DMS 273 treated with DMSO at 0.1 percent for 48 hours (cell line): ENCODE measurements around the gene GK.
"Not testable (repeated sequence)": the region's sequence is repeated elsewhere in the genome, so short reads cannot be mapped to it uniquely, and the experiment has no call there.

Source experiments
- DNase-seq: peaks from one replicate; lab custom pipeline; 2025; lab: John Stamatoyannopoulos, UW

GK gene

DNA sequence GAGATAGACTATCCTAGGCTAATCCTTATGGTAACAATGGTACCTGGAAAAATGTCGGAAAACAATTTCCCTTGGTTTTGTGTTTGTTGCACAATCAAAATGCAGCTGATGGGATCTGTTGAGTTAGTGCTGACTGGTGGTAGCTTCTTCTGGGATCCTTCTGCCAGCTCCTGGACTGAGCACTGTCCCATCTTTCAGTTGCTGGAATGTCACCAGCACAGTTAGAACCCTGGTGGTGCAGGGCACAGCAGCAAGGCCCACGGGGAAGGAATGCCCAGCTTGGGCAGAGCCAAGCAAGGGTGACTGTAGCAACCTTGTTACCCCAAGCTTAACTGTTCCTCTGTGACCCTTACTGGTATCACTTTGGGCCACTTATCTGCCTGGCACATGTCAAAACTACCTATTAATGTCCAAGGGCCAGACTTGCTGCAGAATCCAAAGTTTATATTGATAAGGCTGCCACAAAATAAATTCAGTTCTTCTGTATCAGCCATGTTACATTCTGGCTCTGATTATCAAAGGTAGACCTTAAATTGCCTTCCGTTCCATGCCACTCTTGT lies 53.1 kb downstream of the GK start:
- no peak for DNase-seq

DNA sequence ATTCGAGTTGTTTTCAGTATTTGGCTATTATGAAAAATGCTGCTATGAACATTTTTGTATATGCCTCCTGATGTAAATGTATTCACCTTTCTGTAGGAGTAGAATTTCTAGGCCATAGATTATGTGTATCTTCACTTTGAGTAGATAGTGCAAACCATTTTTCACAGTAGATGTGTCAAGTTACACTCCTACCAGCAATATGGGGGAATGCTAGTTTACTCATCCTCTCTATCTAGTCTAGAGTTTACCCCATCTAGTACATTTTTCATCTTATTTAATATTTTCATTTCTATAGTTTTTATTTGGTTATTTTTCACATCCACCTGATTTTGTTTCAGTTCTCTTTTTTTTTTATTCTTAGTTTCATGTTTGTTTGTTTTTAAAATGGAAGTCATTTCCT lies 59.0 kb downstream of the GK start:
- no peak for DNase-seq

DNA sequence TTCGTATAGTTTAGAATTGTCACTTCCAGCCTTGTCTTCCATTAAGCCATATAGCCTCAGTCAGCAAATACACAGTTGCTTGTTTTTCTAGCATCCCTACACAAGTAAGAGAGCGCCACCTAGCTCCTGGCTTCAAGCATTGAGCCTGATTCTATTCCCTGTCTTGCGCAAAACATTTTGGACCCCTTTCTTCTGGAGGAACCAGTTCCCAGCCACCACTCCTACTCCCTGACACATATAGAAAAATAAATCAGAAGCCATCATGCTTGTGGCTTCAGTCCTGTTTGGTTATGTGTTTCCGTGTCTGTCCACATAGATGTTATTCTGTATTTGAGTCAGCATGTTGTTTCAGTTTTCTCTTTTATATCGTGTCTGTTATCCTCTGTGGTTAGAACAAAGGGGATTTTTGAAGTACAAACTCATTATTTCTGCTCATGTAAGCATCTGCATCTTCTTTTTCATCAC lies 59.9 kb downstream of the GK start:
- no peak for DNase-seq

DNA sequence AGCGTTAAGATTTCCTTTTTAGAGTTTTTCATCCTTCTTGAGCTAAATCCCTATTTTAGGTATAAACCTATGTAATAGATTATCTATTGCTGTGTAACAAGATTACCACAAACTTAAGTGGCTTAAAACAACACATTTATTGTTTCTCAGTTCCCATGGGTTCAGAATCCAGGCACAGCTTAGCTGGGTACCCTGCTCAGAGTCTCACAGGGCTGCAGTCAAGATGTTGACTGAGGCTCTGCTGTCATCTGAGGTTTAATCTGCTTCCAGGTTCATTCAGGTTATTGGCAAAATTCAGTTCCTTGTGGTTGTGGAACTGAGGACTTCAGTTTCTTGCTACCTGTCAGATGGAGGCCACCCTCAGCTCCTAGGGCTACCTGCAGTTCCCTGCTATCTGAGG lies 60.9 kb downstream of the GK start:
- no peak for DNase-seq

DNA sequence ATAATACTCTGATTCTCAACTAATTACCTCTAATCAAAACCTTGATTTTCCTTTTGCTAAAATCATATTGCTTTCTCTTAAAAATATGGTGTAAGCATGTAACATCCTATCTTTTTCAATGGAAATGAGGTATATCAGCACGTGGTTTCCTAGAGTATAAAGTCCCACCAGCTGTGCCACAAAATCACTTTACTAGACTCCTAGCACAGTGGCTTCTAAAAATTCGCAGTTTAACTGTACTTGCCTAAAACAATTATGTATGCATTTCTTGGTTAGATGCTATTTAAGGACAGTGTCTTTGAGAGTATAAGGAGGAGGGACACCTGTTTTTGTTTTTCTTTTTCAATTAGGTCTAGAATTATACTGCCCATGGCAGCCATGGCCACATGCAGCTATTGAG lies 62.8 kb downstream of the GK start:
- no peak for DNase-seq

DNA sequence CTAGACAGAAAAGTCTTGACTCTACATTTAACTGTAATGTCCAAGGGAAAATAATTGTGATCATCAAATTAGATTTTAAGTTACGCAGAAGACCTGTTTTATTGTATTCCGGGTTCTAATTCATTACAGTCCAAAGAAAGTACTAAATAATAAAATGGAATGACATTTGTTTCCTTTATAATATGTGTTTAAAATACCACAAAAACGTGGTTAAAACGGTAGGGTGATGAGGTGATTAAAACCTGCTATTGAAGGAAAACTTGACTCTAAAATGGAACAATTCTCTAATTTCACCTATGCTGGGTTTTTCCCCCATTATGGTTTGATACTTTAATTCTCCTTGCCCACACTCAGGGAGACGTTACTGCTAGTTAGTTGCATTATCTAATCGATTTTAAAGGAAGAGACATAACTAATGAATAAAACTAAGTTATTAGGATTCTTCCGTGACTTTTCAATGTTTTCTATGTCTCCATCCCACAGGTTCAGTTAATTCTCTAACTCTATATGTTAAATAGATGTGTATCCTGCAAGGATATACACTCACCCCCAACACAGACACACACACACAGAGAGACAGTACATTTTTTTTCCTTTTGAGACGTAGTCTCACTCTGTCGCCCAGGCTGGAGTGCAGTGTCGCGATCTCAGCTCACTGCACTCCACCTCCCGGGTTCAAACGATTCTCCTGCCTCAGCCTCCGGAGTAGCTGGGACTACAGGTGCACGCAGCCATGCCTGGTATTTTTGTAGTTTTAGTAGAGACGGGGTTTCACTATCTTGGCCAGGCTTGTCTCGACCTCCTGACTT lies 80.8 kb downstream of the GK start:
- DNase-seq, result no peak

DNA sequence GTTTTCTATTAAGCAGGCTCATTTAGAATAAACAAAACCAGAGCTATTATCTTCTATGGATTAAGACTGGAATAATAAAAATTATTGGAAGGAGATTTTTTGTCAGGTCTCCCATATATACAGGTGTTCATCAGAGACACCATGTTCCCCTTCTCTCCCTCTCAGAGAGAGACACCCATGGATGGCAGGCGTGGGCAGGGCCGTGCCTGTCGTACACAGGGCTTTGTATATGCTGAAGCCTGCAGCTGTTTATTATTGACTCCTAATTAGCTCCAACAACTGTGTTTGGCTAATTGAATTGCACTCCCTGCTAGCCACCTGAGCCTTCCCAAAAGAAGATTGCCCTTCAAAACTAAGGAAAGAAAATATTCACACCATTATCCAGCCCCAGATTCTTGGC lies 81.6 kb downstream of the GK start:
- DNase-seq, result no peak

DNA sequence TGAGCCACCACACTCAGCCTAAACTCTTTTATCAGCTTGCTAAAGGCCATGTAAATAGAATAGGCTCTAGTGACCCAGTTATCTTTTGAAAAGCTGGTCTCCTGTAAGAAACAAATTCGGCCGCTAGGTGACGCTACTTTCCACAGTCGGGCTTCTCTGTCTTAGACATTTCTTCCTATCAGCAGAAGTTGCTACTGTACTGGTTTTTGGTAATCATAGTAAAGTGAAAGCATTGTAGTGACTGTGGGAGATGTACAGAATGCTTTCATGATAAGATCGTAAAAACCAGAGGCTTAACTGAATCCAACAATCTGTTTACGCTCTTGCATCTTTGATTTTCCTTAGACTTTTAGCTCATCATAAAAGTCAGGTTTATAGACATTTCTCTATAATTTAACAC lies 82.6 kb downstream of the GK start:
- DNase-seq, result peak; percentile 4

DNA sequence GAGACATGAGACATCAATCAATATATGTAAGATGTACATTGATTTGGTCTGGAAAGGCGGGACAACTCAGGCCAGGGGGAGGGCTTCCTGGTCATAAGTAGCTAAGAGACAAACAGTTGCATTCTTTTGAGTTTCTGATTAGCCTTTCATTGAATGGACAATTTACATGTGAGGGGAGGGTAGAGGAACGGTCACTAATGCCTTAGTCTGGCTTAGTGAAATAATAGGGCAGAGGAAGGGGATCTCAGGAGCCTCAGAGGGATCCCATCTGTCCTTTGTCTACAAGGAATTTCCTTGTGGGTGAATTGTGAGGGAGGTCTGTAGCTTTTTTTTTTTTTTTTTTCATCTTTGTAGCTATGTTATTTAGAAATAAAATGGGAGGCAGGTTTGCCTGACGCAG lies 88.3 kb downstream of the GK start:
- no peak for DNase-seq

DNA sequence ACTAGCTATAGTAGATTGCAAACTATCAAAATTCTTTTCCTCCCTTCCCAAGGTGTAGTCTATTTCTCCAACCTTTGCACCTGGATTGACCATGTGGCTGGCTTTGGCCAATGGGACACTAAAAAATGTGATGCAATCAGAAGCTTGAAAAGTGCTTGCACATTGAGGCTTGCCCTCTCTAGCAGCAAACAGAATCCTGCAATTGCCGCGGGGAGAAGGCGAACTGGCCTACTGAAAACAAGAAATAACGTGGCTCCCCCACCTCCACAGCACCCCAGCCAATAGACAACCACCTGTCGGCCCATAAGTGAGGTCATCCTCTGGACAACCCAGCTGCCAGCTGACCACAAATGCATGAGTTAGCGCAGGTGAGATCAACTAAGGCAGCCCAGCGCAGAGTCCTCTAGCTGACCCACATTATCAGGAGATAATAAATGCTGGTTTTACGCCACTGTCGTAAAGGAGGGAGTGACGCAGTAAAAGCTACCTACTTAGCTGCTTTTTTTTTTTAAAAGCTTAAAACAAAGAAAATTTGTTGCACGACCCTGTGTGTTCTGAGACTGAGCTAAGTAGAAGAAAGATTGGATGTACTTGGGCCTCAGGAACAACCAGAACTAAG lies 95.2 kb downstream of the GK start:
- no peak for DNase-seq

DNA sequence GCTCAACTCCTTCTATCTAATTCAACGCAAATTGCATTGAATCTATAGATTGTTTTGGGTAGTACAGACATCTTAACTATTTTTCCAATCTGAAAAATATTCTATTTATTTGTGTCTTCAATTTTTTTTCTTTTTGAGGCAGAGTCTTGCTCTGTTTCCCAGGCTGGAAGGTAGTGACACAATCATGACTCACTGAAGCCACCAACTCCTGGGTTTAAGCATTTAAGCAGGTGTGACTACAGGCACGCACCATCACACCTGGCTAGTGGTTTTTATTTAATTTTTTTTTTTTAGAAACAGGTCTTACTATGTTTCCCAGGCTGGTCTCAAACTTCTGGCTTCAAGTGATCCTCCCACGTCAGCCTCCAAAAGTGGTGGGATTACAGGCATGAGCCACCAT lies 98.3 kb downstream of the GK start:
- DNase-seq, result no peak

DNA sequence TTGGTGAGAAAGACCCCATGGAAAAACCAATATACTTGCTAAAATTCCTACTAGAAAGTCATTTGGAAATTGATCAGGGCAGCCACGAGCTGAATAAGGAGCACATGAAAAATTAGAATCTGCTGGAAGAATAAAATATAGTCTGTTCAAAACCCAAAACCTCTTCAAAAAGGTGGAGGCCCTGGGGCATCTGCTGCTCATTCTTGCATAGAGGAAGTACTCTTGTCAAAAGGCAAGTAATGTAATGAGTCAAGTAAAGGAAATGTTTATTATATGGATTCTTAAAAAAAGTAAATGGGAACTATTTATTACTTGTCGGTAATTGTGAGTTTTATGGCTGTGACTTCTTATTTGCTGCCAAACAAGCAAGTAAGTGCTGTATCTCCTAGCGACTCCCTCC lies 109.5 kb downstream of the GK start:
- DNase-seq, result no peak

DNA sequence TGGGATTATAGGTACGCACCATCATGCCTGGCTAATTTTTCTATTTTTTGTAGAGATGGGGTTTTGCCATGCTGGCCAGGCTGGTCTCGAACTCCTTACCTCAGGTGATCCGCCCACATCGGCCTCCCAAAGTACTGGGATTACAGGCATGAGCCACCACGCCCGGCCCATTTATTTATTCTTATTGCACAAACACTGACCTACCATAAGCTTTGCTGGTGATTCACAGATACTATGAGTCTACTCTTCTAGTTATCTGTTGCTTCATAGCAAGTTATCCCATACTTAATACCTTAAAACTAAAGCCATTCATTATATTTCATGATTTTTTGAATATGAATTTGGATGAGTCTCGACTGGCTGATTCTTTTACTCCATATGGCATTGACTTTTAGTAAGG lies 120.5 kb downstream of the GK start:
- DNase-seq, result not testable (repeated sequence)

DNA sequence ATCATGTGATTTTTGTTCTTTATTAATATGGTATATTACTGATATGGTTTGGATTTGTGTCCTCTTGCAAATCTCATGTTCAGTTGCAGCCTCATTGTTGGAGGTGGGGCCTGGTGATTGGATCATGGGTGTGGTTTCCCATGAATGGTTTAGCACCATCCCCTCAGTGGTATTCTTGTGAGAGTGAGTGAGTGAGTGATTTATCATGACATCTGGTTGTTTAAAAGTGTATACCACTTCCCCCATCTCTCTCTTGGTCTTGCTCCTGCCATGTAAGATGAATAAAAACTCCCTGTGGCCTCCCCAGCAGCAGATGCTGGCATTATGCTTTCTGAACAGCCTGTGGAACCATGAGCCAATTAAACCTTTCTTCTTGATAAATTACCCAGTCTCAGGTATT lies 124.4 kb downstream of the GK start:
- DNase-seq, result no peak

DNA sequence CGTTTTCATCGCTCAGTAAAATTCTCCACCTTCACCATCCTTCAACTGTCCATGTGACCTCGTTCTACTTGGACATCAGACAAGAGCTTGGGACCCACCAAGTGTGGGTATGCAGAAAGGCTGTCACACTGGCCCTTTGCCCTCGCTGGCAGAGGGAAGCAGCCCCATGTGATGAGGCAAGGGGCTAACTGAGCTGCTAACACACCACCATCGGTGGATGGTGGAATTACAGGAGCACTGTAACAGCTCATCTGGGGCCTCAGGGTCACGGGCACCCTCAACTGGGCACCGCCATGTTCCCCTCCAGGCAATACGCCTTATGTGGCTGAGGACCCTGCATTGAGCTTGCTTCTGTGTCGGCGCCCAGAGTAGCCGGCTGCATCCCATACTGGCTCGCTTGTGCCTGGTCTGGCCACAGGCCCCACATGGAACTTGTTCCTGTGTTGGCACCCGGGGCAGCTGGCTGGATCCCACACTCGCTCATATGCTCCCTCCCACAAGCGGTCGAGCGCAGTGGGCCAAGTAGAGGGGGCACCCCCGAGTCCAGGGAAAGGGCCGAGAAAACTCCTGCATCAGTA lies 126.3 kb downstream of the GK start:
- no peak for DNase-seq
